Measurements from ENCODE around the gene CDH26.

The CDH26 gene

DNA sequence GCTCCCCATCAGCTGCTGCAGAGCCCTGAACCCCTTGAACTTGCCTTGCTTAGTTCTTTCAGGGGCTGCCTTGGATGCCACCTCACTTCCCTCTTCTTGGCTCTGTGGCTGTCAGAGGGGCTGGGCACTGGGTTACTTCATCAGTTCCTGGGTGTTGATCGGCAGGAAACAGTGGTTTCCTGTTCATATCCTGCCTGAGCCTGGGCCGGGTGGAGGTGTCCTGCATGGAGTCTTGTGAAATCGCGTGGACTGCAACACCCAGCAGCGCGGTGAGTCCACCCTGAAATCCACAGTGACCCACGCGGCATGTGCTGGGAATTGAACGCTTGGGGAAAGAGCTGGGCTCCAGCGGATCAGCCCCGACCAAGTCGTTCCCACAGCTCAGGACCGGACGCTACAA, 97.5 kb downstream of the CDH26 start:
- Histone ChIP-seq H3K4me3 (replicated peaks; ENCODE audit: insufficient read depth, low read length) (peak overlapping the region; percentile 46), H3K27ac (replicated peaks) (peak overlapping the region; percentile 98), H3K27me3 (ENCODE audit: insufficient read depth, poor library complexity, severe bottlenecking) (no peaks in the 10 kb centered on the region)
- DNase-seq (ENCODE audit: low read depth in 1 of 2, low spot score in 1 of 2): peak; percentile 98 to 99
- TF ChIP-seq SPI1 (IDR thresholded peaks at IDR 0.05; ENCODE audit: borderline replicate concordance, low read depth) (peak; percentile 97), GABPA (IDR thresholded peaks at IDR 0.05; ENCODE audit: low read depth) (peak; percentile 37; the same call in 1 of the 2 replicates), POLR2AphosphoS5 (IDR thresholded peaks at IDR 0.05; ENCODE audit: low read depth) (peak; percentile 98), CTCF (IDR thresholded peaks at IDR 0.05; ENCODE audit: insufficient read depth, low read length) (no peak)
- TF ChIP-seq, protein P1, sequence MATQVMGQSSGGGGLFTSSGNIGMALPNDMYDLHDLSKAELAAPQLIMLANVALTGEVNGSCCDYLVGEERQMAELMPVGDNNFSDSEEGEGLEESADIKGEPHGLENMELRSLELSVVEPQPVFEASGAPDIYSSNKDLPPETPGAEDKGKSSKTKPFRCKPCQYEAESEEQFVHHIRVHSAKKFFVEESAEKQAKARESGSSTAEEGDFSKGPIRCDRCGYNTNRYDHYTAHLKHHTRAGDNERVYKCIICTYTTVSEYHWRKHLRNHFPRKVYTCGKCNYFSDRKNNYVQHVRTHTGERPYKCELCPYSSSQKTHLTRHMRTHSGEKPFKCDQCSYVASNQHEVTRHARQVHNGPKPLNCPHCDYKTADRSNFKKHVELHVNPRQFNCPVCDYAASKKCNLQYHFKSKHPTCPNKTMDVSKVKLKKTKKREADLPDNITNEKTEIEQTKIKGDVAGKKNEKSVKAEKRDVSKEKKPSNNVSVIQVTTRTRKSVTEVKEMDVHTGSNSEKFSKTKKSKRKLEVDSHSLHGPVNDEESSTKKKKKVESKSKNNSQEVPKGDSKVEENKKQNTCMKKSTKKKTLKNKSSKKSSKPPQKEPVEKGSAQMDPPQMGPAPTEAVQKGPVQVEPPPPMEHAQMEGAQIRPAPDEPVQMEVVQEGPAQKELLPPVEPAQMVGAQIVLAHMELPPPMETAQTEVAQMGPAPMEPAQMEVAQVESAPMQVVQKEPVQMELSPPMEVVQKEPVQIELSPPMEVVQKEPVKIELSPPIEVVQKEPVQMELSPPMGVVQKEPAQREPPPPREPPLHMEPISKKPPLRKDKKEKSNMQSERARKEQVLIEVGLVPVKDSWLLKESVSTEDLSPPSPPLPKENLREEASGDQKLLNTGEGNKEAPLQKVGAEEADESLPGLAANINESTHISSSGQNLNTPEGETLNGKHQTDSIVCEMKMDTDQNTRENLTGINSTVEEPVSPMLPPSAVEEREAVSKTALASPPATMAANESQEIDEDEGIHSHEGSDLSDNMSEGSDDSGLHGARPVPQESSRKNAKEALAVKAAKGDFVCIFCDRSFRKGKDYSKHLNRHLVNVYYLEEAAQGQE (IDR thresholded peaks at IDR 0.05; ENCODE audit: insufficient replicate concordance, low read depth): peak; percentile 69

DNA sequence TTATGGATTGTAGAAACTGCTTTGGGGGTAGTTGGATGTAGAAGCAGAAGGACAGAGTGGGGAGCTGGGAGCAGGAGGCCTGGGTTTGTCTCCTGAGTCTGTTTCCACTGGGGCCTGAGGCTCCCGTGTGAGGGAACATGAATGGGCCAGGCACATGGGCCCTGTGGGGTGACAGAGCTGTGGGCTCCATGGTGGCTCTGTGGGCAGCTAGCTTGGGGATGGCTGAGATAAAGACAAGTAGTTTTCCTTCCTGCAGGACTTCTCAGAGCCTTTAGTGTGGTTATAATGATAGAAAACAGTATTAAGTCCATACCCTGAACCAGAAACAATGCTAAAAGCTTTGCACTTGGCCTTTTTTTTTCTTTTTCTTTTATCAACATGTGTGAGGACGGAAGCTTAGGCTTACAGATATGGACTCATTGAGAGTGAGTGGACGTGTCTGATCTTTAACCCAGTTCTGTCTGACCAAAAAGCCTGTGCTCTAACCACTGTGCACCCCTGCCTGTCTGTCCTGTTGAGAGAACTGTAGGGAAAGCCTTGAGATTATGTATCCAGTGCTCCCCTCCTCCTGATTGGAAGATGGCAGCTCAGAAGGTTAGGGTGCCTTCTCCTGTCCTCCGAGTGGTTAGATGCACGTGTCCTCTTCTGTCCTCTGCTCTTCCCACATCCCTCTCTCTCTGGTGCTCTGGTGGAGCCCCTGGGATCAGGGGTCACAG, 98.3 kb downstream of the CDH26 start:
- TF ChIP-seq GABPA (IDR thresholded peaks at IDR 0.05; ENCODE audit: low read depth): no peak
- TF ChIP-seq POLR2AphosphoS5 (IDR thresholded peaks at IDR 0.05; ENCODE audit: low read depth): peak; percentile 44; the same call in 1 of the 2 replicates
- TF ChIP-seq, protein P1 (IDR thresholded peaks at IDR 0.05; ENCODE audit: insufficient replicate concordance, low read depth): peak; percentile 12
- H3K27me3 ChIP-seq (ENCODE audit: insufficient read depth, poor library complexity, severe bottlenecking): no peaks in the 10 kb centered on the region
- H3K4me3 ChIP-seq (replicated peaks; ENCODE audit: insufficient read depth, low read length): peak overlapping the region; percentile 46
- peak in 1 of 2 experiments; percentile 48 for DNase-seq (ENCODE audit: low read depth in 1 of 2, low spot score in 1 of 2)
- H3K27ac ChIP-seq (replicated peaks): peak overlapping the region; percentile 98

- TF ChIP-seq, protein P1 (IDR thresholded peaks at IDR 0.05; ENCODE audit: insufficient replicate concordance, low read depth): no peak
- TF ChIP-seq GABPA (IDR thresholded peaks at IDR 0.05; ENCODE audit: low read depth) (no peak), SPI1 (IDR thresholded peaks at IDR 0.05; ENCODE audit: borderline replicate concordance, low read depth) (peak; percentile 68), POLR2AphosphoS5 (IDR thresholded peaks at IDR 0.05; ENCODE audit: low read depth) (peak; percentile 12; the same call in 1 of the 2 replicates), CTCF (IDR thresholded peaks at IDR 0.05; ENCODE audit: insufficient read depth, low read length) (peak; percentile 87)
- Histone ChIP-seq H3K27ac (replicated peaks) (peak overlapping the region; percentile 98), H3K4me3 (replicated peaks; ENCODE audit: insufficient read depth, low read length) (peak overlapping the region; percentile 46), H3K27me3 (ENCODE audit: insufficient read depth, poor library complexity, severe bottlenecking) (no peaks in the 10 kb centered on the region)
- peak; percentile 83 to 92 for DNase-seq (ENCODE audit: low read depth in 1 of 2, low spot score in 1 of 2)
These were observed 99.1 kb downstream of the CDH26 start for GRCh38 chr20:60057123-60057865.
